Esophagus muscularis mucosa (tissue), 4 donors: Measurements from ENCODE around the gene MCM7. TPM values are rescaled to one million over a fixed set of nuclear protein-coding genes. Genes with fewer than 3 reads are reported as not detected.

Experiments used
- DNase-seq: peaks from one replicate; pipeline ENCODE4 v3.0.0-alpha.2; 2017; ENCODE audit errors: extremely low spot score
- H3K27ac ChIP-seq, 4 donors: fragments of 200-600 bp; sonication (generic); replicated peaks in 1 of 4; 1 replicate in 3 of 4; 2 replicates in 1 of 4; pipeline ENCODE4 v1.5.1; 2016 to 2019; ENCODE audit warnings: mild to moderate bottlenecking in 1 of 4
- H3K27me3 ChIP-seq, 4 donors: fragments of 200-600 bp; sonication (generic); one replicate each; pipeline versions ENCODE4 v1.5.1 to v1.6.0; 2016 to 2019
- H3K36me3 ChIP-seq, 4 donors: fragments of 200-600 bp; sonication (generic); one replicate each; pipeline ENCODE4 v1.5.1; 2016 to 2019
- H3K4me1 ChIP-seq, 4 donors: fragments of 200-600 bp; sonication (generic); one replicate each; pipeline ENCODE4 v1.5.1; 2016 to 2019
- H3K4me3 ChIP-seq, 4 donors: fragments of 200-600 bp; sonication (generic); 1 replicate in 2 of 4; 2 replicates in 2 of 4; pipeline ENCODE4 v1.5.1; 2016 to 2019; ENCODE audit warnings: mild to moderate bottlenecking in 4 of 4, moderate library complexity in 1 of 4
- H3K9me3 ChIP-seq, 4 donors: fragments of 200-600 bp; sonication (generic); 1 replicate in 3 of 4; 2 replicates in 1 of 4; pipeline ENCODE4 v1.5.1; 2016 to 2019
- CTCF ChIP-seq, 3 experiments: fragments of 200-600 bp in 2 of 3; fragments of 450-650 bp in 1 of 3; sonication (generic) in 2 of 3; IDR thresholded peaks; one replicate each; pipeline ENCODE4 v1.5.1; 2017 to 2019; ENCODE audit warnings: antibody characterized with exemption in 3 of 3, mild to moderate bottlenecking in 2 of 3, moderate library complexity in 1 of 3
- EP300 ChIP-seq: sonication (generic); formaldehyde crosslinking; IDR thresholded peaks from one replicate; pipeline ENCODE4 v1.6.1; 2017; ENCODE audit warnings: antibody characterized with exemption
- POLR2A ChIP-seq: fragments of 450-650 bp; IDR thresholded peaks from one replicate; pipeline ENCODE4 v1.6.1; 2017; ENCODE audit warnings: antibody characterized with exemption, moderate library complexity, mild to moderate bottlenecking, low read depth
- POLR2AphosphoS5 ChIP-seq, 2 donors: sonication (generic); formaldehyde crosslinking; IDR thresholded peaks; one replicate each; pipeline ENCODE4 v1.6.1; 2017; ENCODE audit warnings: antibody characterized with exemption in 2 of 2
- WGBS: methylation state at CpG from one replicate; pipeline ENCODE4 v1.1.5; 2018; 5-methylcytosine and 5-hydroxymethylcytosine counted together
- intact Hi-C: fragments of 100-400 bp; cut with DNase I; formaldehyde crosslinking; loops from one replicate; pipeline ENCODE4 v1.15.1; 2023
- total RNA-seq, 4 donors: library from RNA; depleted of rRNA; stranded (reverse); fragments of >200 nt; gene quantifications; one replicate each; pipeline versions ENCODE4 v1.1.0 to v1.2.1, GENCODE V29; 2016

The MCM7 gene
- total RNA-seq, 4 donors from 2014 or later = 35.3 to 60.3 (median 41.1) TPM

DNA sequence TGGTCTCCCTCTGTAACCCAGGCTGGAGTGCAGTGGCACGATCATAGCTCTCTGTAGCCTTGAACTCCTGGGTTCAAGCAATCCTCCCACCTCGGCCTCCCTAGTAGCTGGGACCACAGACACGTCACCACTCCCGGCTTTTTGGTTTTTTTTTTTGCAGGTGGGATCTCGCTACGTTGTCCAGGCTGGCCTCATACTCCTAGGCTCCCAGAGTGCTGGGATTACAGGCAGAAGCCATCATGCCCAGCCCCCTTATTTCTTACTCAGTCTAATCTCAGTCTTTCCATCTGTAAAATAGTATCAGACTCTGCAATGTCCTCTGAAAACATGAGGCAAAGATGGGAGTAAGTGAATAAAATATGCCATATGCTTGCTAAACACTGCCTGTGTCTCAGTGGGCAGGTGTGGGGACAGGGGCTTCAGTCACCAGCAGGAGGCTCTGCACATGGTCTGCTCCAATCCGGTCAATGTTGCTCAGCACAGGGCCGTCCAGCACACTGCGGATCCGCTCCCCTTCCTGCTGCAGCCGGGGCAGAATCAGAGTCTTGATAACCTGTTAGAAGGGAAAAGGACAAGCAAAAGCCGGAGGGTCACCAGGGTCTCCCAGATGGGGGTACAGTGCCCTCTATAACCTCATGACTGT, 8.4 kb upstream of the MCM7 start:
- Histone ChIP-seq H3K9me3 (no peaks in the 10 kb centered on the region), H3K27me3 (no peaks in the 10 kb centered on the region), H3K4me3 (no peak overlapping the region), H3K36me3 (peaks cover 53 to 99% (median 96%) of the 10 kb centered on the region in 4 donors), H3K4me1 (no peaks in the 10 kb centered on the region), H3K27ac (no peak overlapping the region)
- no peak for DNase-seq
- 85% methylated on average over 12 of the region's 12 CpGs for WGBS
- no peak for TF ChIP-seq POLR2AphosphoS5 (IDR thresholded peaks at IDR 0.05)
- TF ChIP-seq CTCF (IDR thresholded peaks at IDR 0.05) = no peak
- TF ChIP-seq EP300 = no peak
- TF ChIP-seq POLR2A = no peak
- intact Hi-C loops = no loop called here

DNA sequence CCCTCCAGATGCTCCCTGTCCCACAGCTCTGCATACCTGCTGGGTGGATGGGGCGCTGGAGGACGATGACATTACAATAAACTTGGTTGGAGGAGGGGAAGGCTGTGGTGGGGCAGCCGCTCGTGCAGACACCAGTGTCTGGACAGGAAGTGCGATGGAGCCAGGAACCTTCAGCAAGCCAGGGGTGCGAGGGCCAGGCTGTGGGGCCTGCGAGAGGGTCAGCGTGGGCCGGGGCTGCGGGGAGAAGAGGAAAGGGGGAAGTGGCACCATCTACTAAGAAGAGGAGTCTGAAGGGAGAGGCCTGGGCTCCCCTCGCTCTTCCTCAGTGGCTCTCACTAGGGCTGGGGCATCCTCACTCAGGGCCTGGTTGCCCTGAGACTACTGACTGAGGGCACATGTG, 6.7 kb upstream of the MCM7 start:
- no peaks in the 10 kb centered on the region for H3K27me3 ChIP-seq
- H3K9me3 ChIP-seq = no peaks in the 10 kb centered on the region
- H3K36me3 ChIP-seq = peaks cover 60 to 100% (median 99%) of the 10 kb centered on the region in 4 donors
- peaks cover 0 to 6% (median 2%) of the 10 kb centered on the region in 4 donors for H3K4me1 ChIP-seq
- no peak for TF ChIP-seq POLR2AphosphoS5 (IDR thresholded peaks at IDR 0.05)
- no peak for TF ChIP-seq CTCF (IDR thresholded peaks at IDR 0.05)
- no peak for TF ChIP-seq POLR2A
- no peak for TF ChIP-seq EP300
- WGBS = 80% methylated on average over 10 of the region's 11 CpGs
- intact Hi-C loops = no loop called here
- no peak overlapping the region for H3K27ac ChIP-seq
- no peak overlapping the region for H3K4me3 ChIP-seq
- DNase-seq = no peak

- intact Hi-C loops = no loop called here
- Histone ChIP-seq H3K27ac (no peak overlapping the region), H3K4me3 (no peak overlapping the region), H3K9me3 (no peaks in the 10 kb centered on the region), H3K36me3 (peaks cover 58 to 94% (median 92%) of the 10 kb centered on the region in 4 donors), H3K27me3 (no peaks in the 10 kb centered on the region), H3K4me1 (peaks cover 5 to 12% (median 9%) of the 10 kb centered on the region in 4 donors)
- no peak for DNase-seq
- 77% methylated on average over 15 of the region's 25 CpGs for WGBS
- no peak for TF ChIP-seq POLR2A
- no peak for TF ChIP-seq POLR2AphosphoS5 (IDR thresholded peaks at IDR 0.05)
- no peak for TF ChIP-seq EP300
- TF ChIP-seq CTCF (IDR thresholded peaks at IDR 0.05) = no peak
Measured at GRCh38 chr7:100107125-100107737, 6.0 kb upstream of the MCM7 start.

DNA sequence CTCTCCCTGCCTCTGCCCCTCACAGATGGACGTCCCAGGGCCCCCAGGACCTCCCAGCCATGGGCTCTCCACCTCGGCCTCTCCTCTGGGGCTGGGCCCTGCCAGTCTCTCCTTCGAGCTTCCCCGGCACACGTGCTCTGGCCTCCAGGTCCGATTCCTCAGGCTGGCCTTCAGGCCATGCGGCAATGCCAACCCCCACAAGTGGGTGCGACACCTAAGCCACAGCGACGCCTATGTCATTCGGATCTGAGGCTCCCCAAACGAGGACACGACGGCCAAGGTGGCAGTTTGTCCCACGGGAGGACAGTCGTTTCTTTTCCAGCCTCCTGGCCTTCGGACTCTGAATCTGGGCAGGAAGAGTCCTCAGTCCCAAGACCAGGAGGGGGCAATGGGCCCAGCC, 5.4 kb upstream of the MCM7 start:
- WGBS = 81% methylated on average over 17 of the region's 17 CpGs
- DNase-seq = no peak
- no peaks in the 10 kb centered on the region for H3K9me3 ChIP-seq
- no peaks in the 10 kb centered on the region for H3K27me3 ChIP-seq
- TF ChIP-seq CTCF (IDR thresholded peaks at IDR 0.05) = no peak
- TF ChIP-seq POLR2A = no peak
- no peak for TF ChIP-seq POLR2AphosphoS5 (IDR thresholded peaks at IDR 0.05)
- no peak for TF ChIP-seq EP300
- H3K4me3 ChIP-seq = no peak overlapping the region
- no peak overlapping the region for H3K27ac ChIP-seq
- H3K36me3 ChIP-seq = peaks cover 52 to 88% (median 86%) of the 10 kb centered on the region in 4 donors
- H3K4me1 ChIP-seq = peaks cover 6 to 15% (median 12%) of the 10 kb centered on the region in 4 donors
- intact Hi-C loops = no loop called here
